GM06990 (cell line): ENCODE data around the gene PBX1.

Source experiments
- DNase-seq: peaks from one replicate; pipeline ENCODE4 v3.0.0-alpha.2; 2011; ENCODE audit not compliant: insufficient read length; ENCODE audit errors: extremely low read depth
- H3K27me3 ChIP-seq: replicated peaks from 2 replicates; pipeline ENCODE4 v1.6.0; 2011; ENCODE audit warnings: low read length; ENCODE audit not compliant: control insufficient read depth, insufficient read depth
- H3K36me3 ChIP-seq: 2 replicates; pipeline ENCODE4 v1.5.1; 2011; ENCODE audit warnings: low read length; ENCODE audit not compliant: control insufficient read depth, insufficient read depth
- H3K4me3 ChIP-seq: replicated peaks from 2 replicates; pipeline ENCODE4 v1.5.1; 2011; ENCODE audit warnings: low read depth, mild to moderate bottlenecking, control low read depth, low read length
- CTCF ChIP-seq: IDR thresholded peaks from 2 replicates; pipeline ENCODE4 v1.5.1; 2011; ENCODE audit warnings: low read length, control low read depth, mild to moderate bottlenecking, inconsistent platforms; ENCODE audit not compliant: insufficient read depth, poor library complexity, severe bottlenecking

PBX1 gene

GRCh38 chr1:164777518-164777917 lies 218.5 kb downstream of the PBX1 start:
- H3K27me3 ChIP-seq, result 0 out of 2 replicates have a peak, but pooled peaks cover 2% of the 10 kb centered on the region
- H3K4me3 ChIP-seq, result no peak overlapping the region
- TF ChIP-seq CTCF, result no peak
- no peak for DNase-seq
- no peaks in the 10 kb centered on the region for H3K36me3 ChIP-seq

- Histone ChIP-seq H3K36me3 (no peaks in the 10 kb centered on the region), H3K4me3 (no peak overlapping the region), H3K27me3 (0 out of 2 replicates have a peak, but pooled peaks cover 2% of the 10 kb centered on the region)
- no peak for TF ChIP-seq CTCF
- no peak for DNase-seq
Observed at GRCh38 chr1:164779376-164779775, 220.4 kb downstream of the PBX1 start.

- 0 out of 2 replicates have a peak, but pooled peaks cover 2% of the 10 kb centered on the region for H3K27me3 ChIP-seq
- H3K36me3 ChIP-seq, result no peaks in the 10 kb centered on the region
- DNase-seq, result no peak
- no peak overlapping the region for H3K4me3 ChIP-seq
- no peak for TF ChIP-seq CTCF
Observed at GRCh38 chr1:164780111-164780812, 221.3 kb downstream of the PBX1 start.

- no peak for DNase-seq
- Histone ChIP-seq H3K4me3 (no peak overlapping the region), H3K27me3 (0 out of 2 replicates have a peak, but pooled peaks cover 2% of the 10 kb centered on the region), H3K36me3 (no peaks in the 10 kb centered on the region)
- no peak for TF ChIP-seq CTCF
Observed at GRCh38 chr1:164780863-164781262, 221.9 kb downstream of the PBX1 start.

- H3K27me3 ChIP-seq, result 0 out of 2 replicates have a peak, but pooled peaks cover 2% of the 10 kb centered on the region
- TF ChIP-seq CTCF, result no peak
- H3K36me3 ChIP-seq, result no peaks in the 10 kb centered on the region
- DNase-seq, result no peak
- no peak overlapping the region for H3K4me3 ChIP-seq
Observed at GRCh38 chr1:164781972-164782371, 223.0 kb downstream of the PBX1 start.
